ENCODE data around the gene PNN.

GRCh38 chr14:39217214-39217879 is 42.3 kb downstream of the PNN start:
- no peak for TF ChIP-seq POLR2A (IDR thresholded peaks at IDR 0.05)
- TF ChIP-seq, protein P1, sequence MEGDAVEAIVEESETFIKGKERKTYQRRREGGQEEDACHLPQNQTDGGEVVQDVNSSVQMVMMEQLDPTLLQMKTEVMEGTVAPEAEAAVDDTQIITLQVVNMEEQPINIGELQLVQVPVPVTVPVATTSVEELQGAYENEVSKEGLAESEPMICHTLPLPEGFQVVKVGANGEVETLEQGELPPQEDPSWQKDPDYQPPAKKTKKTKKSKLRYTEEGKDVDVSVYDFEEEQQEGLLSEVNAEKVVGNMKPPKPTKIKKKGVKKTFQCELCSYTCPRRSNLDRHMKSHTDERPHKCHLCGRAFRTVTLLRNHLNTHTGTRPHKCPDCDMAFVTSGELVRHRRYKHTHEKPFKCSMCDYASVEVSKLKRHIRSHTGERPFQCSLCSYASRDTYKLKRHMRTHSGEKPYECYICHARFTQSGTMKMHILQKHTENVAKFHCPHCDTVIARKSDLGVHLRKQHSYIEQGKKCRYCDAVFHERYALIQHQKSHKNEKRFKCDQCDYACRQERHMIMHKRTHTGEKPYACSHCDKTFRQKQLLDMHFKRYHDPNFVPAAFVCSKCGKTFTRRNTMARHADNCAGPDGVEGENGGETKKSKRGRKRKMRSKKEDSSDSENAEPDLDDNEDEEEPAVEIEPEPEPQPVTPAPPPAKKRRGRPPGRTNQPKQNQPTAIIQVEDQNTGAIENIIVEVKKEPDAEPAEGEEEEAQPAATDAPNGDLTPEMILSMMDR (IDR thresholded peaks at IDR 0.05 in 4 of 5, conservative IDR thresholded peaks at IDR 0.05 in 1 of 5): no peak
